NCI-H1694 (cell line): ENCODE results near the gene ISOC2.

Experiments
- DNase-seq: peaks from one replicate; lab custom pipeline; 2025; lab: John Stamatoyannopoulos, UW

ISOC2 gene

DNA sequence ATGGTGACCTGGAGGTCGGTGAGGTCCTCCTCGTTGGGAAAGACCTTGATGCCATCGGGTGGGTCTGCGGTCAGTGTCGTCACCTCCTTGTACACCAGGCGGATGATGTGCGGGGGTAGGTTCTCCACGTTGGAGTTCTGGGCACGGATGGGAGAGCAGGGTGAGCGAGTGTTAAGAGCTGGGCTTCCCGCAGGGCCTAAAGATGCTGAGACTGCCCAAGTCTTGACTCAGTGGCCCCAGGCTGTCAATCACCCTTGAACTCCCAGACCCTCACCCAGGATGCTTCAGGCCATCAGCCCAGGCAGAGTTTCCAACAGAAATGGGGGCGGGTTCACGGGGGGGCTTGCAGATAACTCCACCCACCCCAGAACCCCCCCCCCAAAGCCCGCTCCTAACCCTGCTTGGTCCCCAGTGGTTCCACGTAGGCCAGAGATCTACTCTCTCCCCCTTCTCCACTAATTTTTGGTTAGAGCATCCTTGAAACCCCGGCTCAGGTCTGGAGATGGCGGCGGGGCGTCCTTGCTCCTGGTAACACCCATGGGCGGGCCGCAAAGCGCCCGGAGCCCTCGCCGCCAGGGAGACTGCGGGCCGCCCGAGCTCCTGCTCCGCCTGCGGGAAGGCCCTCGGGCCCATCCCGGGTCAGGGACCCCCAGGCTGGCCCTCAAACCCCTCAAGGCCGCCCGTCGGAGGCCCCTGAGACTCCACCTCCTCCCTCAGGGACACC lies 54.5 kb downstream of the ISOC2 start:
- no peak for DNase-seq

DNA sequence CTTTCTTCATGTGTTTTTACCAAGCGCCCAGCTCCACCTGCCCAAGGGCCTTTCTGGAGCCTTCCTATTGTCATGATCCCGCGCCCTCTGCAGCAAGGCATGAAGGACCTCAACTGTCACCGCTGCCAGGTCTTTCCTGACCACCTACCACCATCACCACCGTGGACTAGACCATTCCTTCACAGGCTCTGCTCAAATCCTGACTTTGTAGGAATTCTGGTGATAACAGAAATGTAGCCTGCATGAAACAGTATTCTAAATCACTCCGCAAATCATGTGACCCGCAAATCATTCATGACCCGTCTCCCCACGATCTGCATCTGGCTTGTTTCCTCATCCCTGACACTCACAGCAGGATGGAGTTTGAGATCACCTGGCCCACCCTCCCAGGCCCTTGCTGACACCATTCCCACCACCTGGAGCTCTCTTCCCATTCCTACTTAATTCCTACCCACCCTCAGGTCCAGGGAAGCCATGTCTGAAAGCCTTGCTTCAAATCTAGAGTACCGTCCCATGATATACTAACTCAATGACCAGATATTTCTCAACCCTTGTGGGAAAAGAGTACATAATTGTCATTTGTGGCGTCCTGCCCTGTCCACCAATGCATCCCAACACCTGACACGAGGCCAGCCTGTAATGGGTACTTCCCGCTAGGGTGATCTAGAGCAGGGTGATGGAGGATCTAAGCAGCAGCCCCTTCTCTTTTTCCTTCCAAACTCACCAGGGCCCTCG lies 55.2 kb downstream of the ISOC2 start:
- no peak for DNase-seq

DNA sequence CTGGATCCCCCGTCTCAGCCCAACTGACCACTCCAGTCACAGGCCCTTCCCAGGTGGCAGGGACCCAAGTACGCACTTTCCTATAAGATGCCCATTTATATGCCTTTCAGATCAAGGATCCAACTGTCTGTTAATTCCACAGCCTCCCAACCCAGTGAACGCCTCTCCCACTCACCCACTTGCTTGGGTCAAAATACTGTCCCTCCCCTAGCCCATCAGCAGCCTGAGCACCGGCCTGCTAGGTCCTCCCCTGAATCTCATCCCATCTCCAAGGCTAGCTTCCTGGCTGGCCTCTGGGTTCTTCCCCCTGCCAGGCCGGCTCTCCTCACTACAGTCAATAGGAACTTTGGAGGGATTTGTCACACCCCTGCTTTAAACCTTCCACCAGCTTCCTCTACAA lies 55.8 kb downstream of the ISOC2 start:
- no peak for DNase-seq
